ENCODE results near the gene PTPRK. TPM values are rescaled to one million over a fixed set of nuclear protein-coding genes. Genes with fewer than 3 reads are reported as not detected.

The PTPRK gene
- polyA plus RNA-seq, 3 donors: 0.01 TPM; not detected in 2

DNA sequence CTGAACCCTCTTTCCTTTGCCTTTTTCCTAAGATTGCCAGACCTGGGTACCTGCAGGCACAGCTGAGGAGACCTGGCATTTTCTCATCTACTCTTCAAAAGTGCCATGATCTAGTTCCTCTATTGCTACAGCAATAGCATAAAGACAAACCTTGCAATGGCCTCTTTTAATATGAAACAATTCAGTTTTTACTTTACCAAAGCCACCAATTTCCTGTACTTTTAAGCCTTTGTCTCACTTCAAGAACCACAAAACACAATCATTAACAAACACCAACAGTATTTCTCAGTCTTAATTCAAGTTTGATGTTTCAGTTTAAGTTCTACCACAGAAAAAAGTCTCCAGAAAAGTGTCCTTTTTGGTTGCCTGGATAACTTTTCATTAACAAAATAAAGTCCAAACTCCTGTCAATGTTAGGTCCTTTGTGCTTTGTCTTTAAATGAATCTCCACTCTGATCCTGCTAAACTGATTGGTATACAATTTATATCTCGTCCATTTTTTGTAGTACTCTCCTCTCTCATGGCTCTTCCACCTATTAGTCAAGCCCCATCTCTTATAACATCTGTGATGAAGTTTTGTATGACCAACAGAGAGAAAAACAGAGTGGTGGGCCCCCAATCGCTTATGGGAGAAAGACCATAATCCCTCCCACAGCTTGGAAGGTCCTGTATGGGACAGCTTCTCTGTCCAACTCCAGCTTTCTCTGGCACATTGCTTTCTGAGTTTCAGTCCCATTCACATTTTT, 569.1 kb downstream of the PTPRK start:
- no peak overlapping the region for H3K9ac ChIP-seq (ENCODE audit: insufficient read depth, low read length, poor library complexity, severe bottlenecking)
- H3K27me3 ChIP-seq (ENCODE audit: control insufficient read depth in 2 of 2, insufficient read depth in 2 of 2, low read length in 2 of 2): no peaks in the 10 kb centered on the region
- Mint-ChIP-seq H3K27me3 (ENCODE audit: low read depth in 3 of 3) (no peaks in the 10 kb centered on the region), H3K36me3 (no peaks in the 10 kb centered on the region), H3K4me1 (peaks cover 5% of the 10 kb centered on the region), H3K9me3 (peaks cover 0 to 6% (median 0%) of the 10 kb centered on the region in 7 donors), H3K27ac (no peak overlapping the region), H3K4me3 (no peak overlapping the region)
- WGBS (ENCODE audit: insufficient coverage): no CpG with 5 or more reads among the region's 2 CpGs
- no peaks in the 10 kb centered on the region for H3K36me3 ChIP-seq (replicated peaks in 1 of 2; ENCODE audit: control insufficient read depth in 1 of 2, insufficient read depth in 2 of 2, low read length in 2 of 2)
- H3K79me2 ChIP-seq (ENCODE audit: insufficient read depth, low read length): no peaks in the 10 kb centered on the region
- H2AFZ ChIP-seq (ENCODE audit: insufficient read depth, low read depth, low read length, poor library complexity, severe bottlenecking): no peak overlapping the region
- H3K4me1 ChIP-seq (ENCODE audit: control insufficient read depth in 1 of 2, insufficient read depth in 2 of 2, low read length in 2 of 2): no peaks in the 10 kb centered on the region
- intact Hi-C loops (cut with micrococcal nuclease): no loop called here
- TF ChIP-seq, protein P1, sequence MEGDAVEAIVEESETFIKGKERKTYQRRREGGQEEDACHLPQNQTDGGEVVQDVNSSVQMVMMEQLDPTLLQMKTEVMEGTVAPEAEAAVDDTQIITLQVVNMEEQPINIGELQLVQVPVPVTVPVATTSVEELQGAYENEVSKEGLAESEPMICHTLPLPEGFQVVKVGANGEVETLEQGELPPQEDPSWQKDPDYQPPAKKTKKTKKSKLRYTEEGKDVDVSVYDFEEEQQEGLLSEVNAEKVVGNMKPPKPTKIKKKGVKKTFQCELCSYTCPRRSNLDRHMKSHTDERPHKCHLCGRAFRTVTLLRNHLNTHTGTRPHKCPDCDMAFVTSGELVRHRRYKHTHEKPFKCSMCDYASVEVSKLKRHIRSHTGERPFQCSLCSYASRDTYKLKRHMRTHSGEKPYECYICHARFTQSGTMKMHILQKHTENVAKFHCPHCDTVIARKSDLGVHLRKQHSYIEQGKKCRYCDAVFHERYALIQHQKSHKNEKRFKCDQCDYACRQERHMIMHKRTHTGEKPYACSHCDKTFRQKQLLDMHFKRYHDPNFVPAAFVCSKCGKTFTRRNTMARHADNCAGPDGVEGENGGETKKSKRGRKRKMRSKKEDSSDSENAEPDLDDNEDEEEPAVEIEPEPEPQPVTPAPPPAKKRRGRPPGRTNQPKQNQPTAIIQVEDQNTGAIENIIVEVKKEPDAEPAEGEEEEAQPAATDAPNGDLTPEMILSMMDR (IDR thresholded peaks at IDR 0.05): no peak
- no peaks in the 10 kb centered on the region for H4K20me1 ChIP-seq (ENCODE audit: insufficient read depth, low read length)
- no peak for DNase-seq
- no peak overlapping the region for H3K4me3 ChIP-seq (replicated peaks in 1 of 3; ENCODE audit: low read depth in 2 of 3, low read length in 3 of 3)
- H3K27ac ChIP-seq (ENCODE audit: low read depth in 1 of 2, low read length in 2 of 2): no peak overlapping the region
- no peak overlapping the region for H3K4me2 ChIP-seq (replicated peaks; ENCODE audit: extremely low read depth, low read length, poor library complexity, severe bottlenecking)
- no peaks in the 10 kb centered on the region for H3K9me3 ChIP-seq (replicated peaks in 1 of 2; ENCODE audit: control insufficient read depth in 1 of 2, insufficient read depth in 1 of 2, low read length in 2 of 2)

DNA sequence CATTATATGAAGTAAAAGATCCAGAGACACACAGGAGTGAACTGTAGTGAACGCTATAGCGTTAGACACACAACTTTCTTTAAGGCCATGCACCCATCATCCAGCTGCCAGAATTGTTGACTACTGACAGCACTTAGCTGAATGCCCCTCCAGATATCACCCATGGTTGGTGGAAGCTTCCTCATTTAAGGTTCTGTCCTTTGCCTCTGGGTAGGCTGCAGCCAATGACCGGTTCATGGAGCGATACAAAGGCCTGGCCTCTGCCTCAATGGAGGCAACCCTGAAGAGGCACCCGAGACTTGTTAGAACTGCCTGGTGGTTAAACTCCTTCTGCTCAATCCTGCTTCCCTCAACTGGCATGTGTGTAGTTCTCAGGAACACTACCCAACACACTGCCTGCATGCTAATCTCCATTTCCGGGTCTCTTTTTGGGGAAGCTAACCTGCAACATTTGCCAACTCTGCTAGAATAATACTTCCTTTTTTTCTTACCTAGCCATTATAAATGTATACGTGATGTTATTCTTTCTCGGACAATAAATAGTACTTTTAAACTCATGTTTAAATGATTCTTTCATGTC, 569.7 kb downstream of the PTPRK start:
- Mint-ChIP-seq H3K36me3 (no peaks in the 10 kb centered on the region), H3K4me3 (no peak overlapping the region), H3K27ac (no peak overlapping the region), H3K4me1 (peaks cover 5% of the 10 kb centered on the region), H3K9me3 (peaks cover 0 to 6% (median 2%) of the 10 kb centered on the region in 7 donors), H3K27me3 (ENCODE audit: low read depth in 3 of 3) (no peaks in the 10 kb centered on the region)
- H3K36me3 ChIP-seq (replicated peaks in 1 of 2; ENCODE audit: control insufficient read depth in 1 of 2, insufficient read depth in 2 of 2, low read length in 2 of 2): no peaks in the 10 kb centered on the region
- H3K4me3 ChIP-seq (replicated peaks in 1 of 3; ENCODE audit: low read depth in 2 of 3, low read length in 3 of 3): no peak overlapping the region
- no peaks in the 10 kb centered on the region for H3K79me2 ChIP-seq (ENCODE audit: insufficient read depth, low read length)
- no peaks in the 10 kb centered on the region for H3K4me1 ChIP-seq (ENCODE audit: control insufficient read depth in 1 of 2, insufficient read depth in 2 of 2, low read length in 2 of 2)
- no peak overlapping the region for H3K4me2 ChIP-seq (replicated peaks; ENCODE audit: extremely low read depth, low read length, poor library complexity, severe bottlenecking)
- TF ChIP-seq, protein P1 (IDR thresholded peaks at IDR 0.05): no peak
- 81% methylated on average over 5 of the region's 8 CpGs for WGBS (ENCODE audit: insufficient coverage)
- no peak overlapping the region for H2AFZ ChIP-seq (ENCODE audit: insufficient read depth, low read depth, low read length, poor library complexity, severe bottlenecking)
- no peaks in the 10 kb centered on the region for H3K9me3 ChIP-seq (replicated peaks in 1 of 2; ENCODE audit: control insufficient read depth in 1 of 2, insufficient read depth in 1 of 2, low read length in 2 of 2)
- intact Hi-C loops (cut with micrococcal nuclease): no loop called here
- no peak overlapping the region for H3K9ac ChIP-seq (ENCODE audit: insufficient read depth, low read length, poor library complexity, severe bottlenecking)
- no peak overlapping the region for H3K27ac ChIP-seq (ENCODE audit: low read depth in 1 of 2, low read length in 2 of 2)
- no peak for DNase-seq
- no peaks in the 10 kb centered on the region for H3K27me3 ChIP-seq (ENCODE audit: control insufficient read depth in 2 of 2, insufficient read depth in 2 of 2, low read length in 2 of 2)
- H4K20me1 ChIP-seq (ENCODE audit: insufficient read depth, low read length): no peaks in the 10 kb centered on the region

Measured in CD14-positive monocyte (primary cell).